HG03060 (cell line): Measurements from ENCODE around the gene ST8SIA3.
"Not testable (repeated sequence)": the region's sequence is repeated elsewhere in the genome, so short reads cannot be mapped to it uniquely, and the experiment has no call there.

Source experiments
- ATAC-seq: cut with Tn5 transposase; IDR thresholded peaks from one replicate; pipeline ENCODE4 v1.9.1; 2021; ENCODE audit warnings: low read depth, moderate number of reproducible peaks; ENCODE audit not compliant: unreplicated experiment

Gene ST8SIA3

GRCh38 chr18:57362714-57363113 lies 10.4 kb downstream of the ST8SIA3 start:
- ATAC-seq, result no peak

GRCh38 chr18:57364460-57364859 lies 12.1 kb downstream of the ST8SIA3 start:
- ATAC-seq, result no peak

GRCh38 chr18:57366528-57367081 lies 14.2 kb downstream of the ST8SIA3 start:
- no peak for ATAC-seq

GRCh38 chr18:57372444-57372843 lies 20.1 kb downstream of the ST8SIA3 start:
- no peak for ATAC-seq

GRCh38 chr18:57373017-57373416 lies 20.7 kb downstream of the ST8SIA3 start:
- ATAC-seq, result no peak

- ATAC-seq, result no peak
Observed at GRCh38 chr18:57376503-57376902, 24.1 kb downstream of the ST8SIA3 start.

- no peak for ATAC-seq
Observed at GRCh38 chr18:57389271-57389670, 36.9 kb downstream of the ST8SIA3 start.

GRCh38 chr18:57390044-57390443 lies 37.7 kb downstream of the ST8SIA3 start:
- no peak for ATAC-seq

GRCh38 chr18:57394749-57395148 lies 42.4 kb downstream of the ST8SIA3 start:
- not testable (repeated sequence) for ATAC-seq

GRCh38 chr18:57396831-57397230 lies 44.5 kb downstream of the ST8SIA3 start:
- ATAC-seq, result not testable (repeated sequence)

GRCh38 chr18:57397440-57398132 lies 45.2 kb downstream of the ST8SIA3 start:
- no peak for ATAC-seq

- ATAC-seq, result no peak
Observed at GRCh38 chr18:57404345-57404744, 52.0 kb downstream of the ST8SIA3 start.

- no peak for ATAC-seq
Observed at GRCh38 chr18:57409650-57410049, 57.3 kb downstream of the ST8SIA3 start.

GRCh38 chr18:57410749-57411148 lies 58.4 kb downstream of the ST8SIA3 start:
- no peak for ATAC-seq

- no peak for ATAC-seq
Observed at GRCh38 chr18:57416542-57416941, 64.2 kb downstream of the ST8SIA3 start.
